HEK293 (cell line): ENCODE results near the gene SLC6A15.

Experiments
- CTCF ChIA-PET: fragments of 350-600 bp; formaldehyde crosslinking; extraction: SDS; loops from one replicate; lab custom pipeline; 2021; ENCODE audit warnings: antibody characterized with exemption; lab: Yijun Ruan, JAX
- POLR2A ChIA-PET: fragments of 300-600 bp; formaldehyde crosslinking; extraction: SDS; loops from one replicate; lab custom pipeline; 2020; ENCODE audit warnings: antibody characterized with exemption, inconsistent platforms; lab: Yijun Ruan, JAX
- H3K27ac ChIP-seq: fragments of 200-500 bp; sonication (Bioruptor generic); 2 replicates; pipeline ENCODE4 v1.5.1; 2014; ENCODE audit warnings: low read depth, low read length, control low read depth, inconsistent platforms; ENCODE audit errors: extremely low read depth
- H3K36me3 ChIP-seq, 2 experiments: fragments of 200-500 bp in 1 of 2; sonication (Bioruptor generic) in 1 of 2; 1 replicate in 1 of 2; 2 replicates in 1 of 2; pipeline ENCODE4 v1.5.1; 2014 to 2017; ENCODE audit warnings: inconsistent platforms in 2 of 2, low read length in 2 of 2; ENCODE audit not compliant: control insufficient read depth in 2 of 2, insufficient read depth in 1 of 2
- H3K4me1 ChIP-seq: fragments of 200-500 bp; sonication (Bioruptor generic); 2 replicates; pipeline ENCODE4 v1.5.1; 2014; ENCODE audit warnings: mild to moderate bottlenecking, low read length, inconsistent platforms; ENCODE audit not compliant: control insufficient read depth, insufficient read depth
- H3K4me3 ChIP-seq: 2 replicates; pipeline ENCODE4 v1.5.1; 2011; ENCODE audit warnings: low read depth, mild to moderate bottlenecking, control low read depth, low read length, moderate library complexity
- H3K9me3 ChIP-seq: fragments of 200-500 bp; sonication (Bioruptor generic); 2 replicates; pipeline ENCODE4 v1.5.1; 2014; ENCODE audit warnings: low read depth, low read length, inconsistent platforms; ENCODE audit not compliant: control insufficient read depth, insufficient read depth
- GLI2 ChIP-seq: fragments of 450-650 bp; formaldehyde crosslinking; IDR thresholded peaks from 2 replicates; pipeline ENCODE4; 2017; ENCODE audit warnings: missing biosample characterization, missing genetic modification characterization, low read depth, borderline replicate concordance
- HOXA7 ChIP-seq: sonication (generic); formaldehyde crosslinking; IDR thresholded peaks from 2 replicates; pipeline ENCODE4 v1.8.1; 2022; ENCODE audit warnings: missing genetic modification reagents, borderline replicate concordance
- KLF1 ChIP-seq: fragments of 450-650 bp; formaldehyde crosslinking; IDR thresholded peaks from 2 replicates; pipeline ENCODE4 v1.5.1; 2016; ENCODE audit warnings: missing biosample characterization, missing genetic modification characterization
- PRDM1 ChIP-seq: fragments of 450-650 bp; formaldehyde crosslinking; IDR thresholded peaks from 2 replicates; pipeline ENCODE4; 2016; ENCODE audit warnings: missing biosample characterization, missing genetic modification characterization
- REPIN1 ChIP-seq: fragments of 450-650 bp; formaldehyde crosslinking; IDR thresholded peaks from 2 replicates; pipeline ENCODE4 v1.5.1; 2017; ENCODE audit warnings: missing biosample characterization, missing genetic modification characterization, low read depth
- SCRT1 ChIP-seq: fragments of 450-650 bp; formaldehyde crosslinking; IDR thresholded peaks from 2 replicates; pipeline ENCODE4 v1.5.1; 2016; ENCODE audit warnings: missing biosample characterization, missing genetic modification characterization, borderline replicate concordance
- SETDB1 ChIP-seq: IDR thresholded peaks from one replicate; pipeline ENCODE4 v1.6.1; 2017; ENCODE audit warnings: mild to moderate bottlenecking, low read length, moderate library complexity, mixed read lengths; ENCODE audit not compliant: insufficient read length
- YY2 ChIP-seq: fragments of 450-650 bp; formaldehyde crosslinking; IDR thresholded peaks from 2 replicates; pipeline ENCODE4 v1.5.1; 2016; ENCODE audit warnings: missing biosample characterization, missing genetic modification characterization
- ZBTB1 ChIP-seq: fragments of 450-650 bp; formaldehyde crosslinking; IDR thresholded peaks from 2 replicates; pipeline ENCODE4 v1.5.1; 2016; ENCODE audit warnings: missing biosample characterization, missing genetic modification characterization
- ZBTB48 ChIP-seq: fragments of 450-650 bp; formaldehyde crosslinking; IDR thresholded peaks from 2 replicates; pipeline ENCODE4 v1.5.1; 2016; ENCODE audit warnings: missing biosample characterization, missing genetic modification characterization
- ZEB2 ChIP-seq: fragments of 450-650 bp; formaldehyde crosslinking; IDR thresholded peaks from 2 replicates; pipeline ENCODE4 v1.5.1; 2016; ENCODE audit warnings: missing biosample characterization, missing genetic modification characterization
- ZNF10 ChIP-seq: fragments of 450-650 bp; formaldehyde crosslinking; IDR thresholded peaks from 2 replicates; pipeline ENCODE4 v1.5.1; 2017; ENCODE audit warnings: missing biosample characterization, missing genetic modification characterization
- ZNF121 ChIP-seq: fragments of 450-650 bp; formaldehyde crosslinking; IDR thresholded peaks from 2 replicates; pipeline ENCODE4 v1.5.1; 2016; ENCODE audit warnings: missing biosample characterization, missing genetic modification characterization
- ZNF133 ChIP-seq: fragments of 450-650 bp; formaldehyde crosslinking; IDR thresholded peaks from 2 replicates; pipeline ENCODE4 v1.5.1; 2016; ENCODE audit warnings: missing biosample characterization, missing genetic modification characterization
- ZNF175 ChIP-seq: fragments of 450-650 bp; formaldehyde crosslinking; IDR thresholded peaks from 2 replicates; pipeline ENCODE4 v1.5.1; 2016; ENCODE audit warnings: missing biosample characterization, missing genetic modification characterization
- ZNF184 ChIP-seq: fragments of 450-650 bp; IDR thresholded peaks from 2 replicates; pipeline ENCODE4 v1.5.1; 2018; ENCODE audit warnings: missing biosample characterization, mild to moderate bottlenecking, missing genetic modification characterization
- ZNF266 ChIP-seq: fragments of 450-650 bp; formaldehyde crosslinking; IDR thresholded peaks from 2 replicates; pipeline ENCODE4 v1.5.1; 2016; ENCODE audit warnings: missing biosample characterization, missing genetic modification characterization, low read depth
- ZNF302 ChIP-seq: fragments of 450-650 bp; formaldehyde crosslinking; IDR thresholded peaks from 2 replicates; pipeline ENCODE4 v1.5.1; 2016; ENCODE audit warnings: missing biosample characterization, missing genetic modification characterization, low read depth
- ZNF366 ChIP-seq: fragments of 450-650 bp; formaldehyde crosslinking; conservative IDR thresholded peaks from 2 replicates; pipeline ENCODE4 v1.5.1; 2016; ENCODE audit warnings: missing biosample characterization, missing genetic modification characterization
- ZNF37A ChIP-seq: fragments of 450-650 bp; IDR thresholded peaks from 2 replicates; pipeline ENCODE4 v1.5.1; 2018; ENCODE audit warnings: missing biosample characterization, missing genetic modification characterization
- ZNF433 ChIP-seq: fragments of 450-650 bp; formaldehyde crosslinking; IDR thresholded peaks from 2 replicates; pipeline ENCODE4 v1.5.1; 2016; ENCODE audit warnings: missing biosample characterization, missing genetic modification characterization, low read depth
- ZNF549 ChIP-seq: fragments of 450-650 bp; IDR thresholded peaks from 2 replicates; pipeline ENCODE4 v1.5.1; 2018; ENCODE audit warnings: missing biosample characterization, missing genetic modification characterization, mild to moderate bottlenecking, inconsistent platforms, moderate library complexity
- ZNF561 ChIP-seq: fragments of 450-650 bp; IDR thresholded peaks from 2 replicates; pipeline ENCODE4 v1.5.1; 2018; ENCODE audit warnings: missing biosample characterization, missing genetic modification characterization, borderline replicate concordance
- ZNF660 ChIP-seq: fragments of 450-650 bp; IDR thresholded peaks from 2 replicates; pipeline ENCODE4 v1.5.1; 2018; ENCODE audit warnings: missing biosample characterization, mild to moderate bottlenecking, missing genetic modification characterization
- ZNF664 ChIP-seq: fragments of 450-650 bp; formaldehyde crosslinking; IDR thresholded peaks from 2 replicates; pipeline ENCODE4 v1.5.1; 2016; ENCODE audit warnings: missing biosample characterization, missing genetic modification characterization
- ZNF791 ChIP-seq: fragments of 450-650 bp; formaldehyde crosslinking; IDR thresholded peaks from 2 replicates; pipeline ENCODE4 v1.5.1; 2016; ENCODE audit warnings: missing biosample characterization, missing genetic modification characterization
- ZNF792 ChIP-seq: fragments of 450-650 bp; formaldehyde crosslinking; IDR thresholded peaks from 2 replicates; pipeline ENCODE4 v1.5.1; 2016; ENCODE audit warnings: missing biosample characterization, missing genetic modification characterization
- TF ChIP-seq, protein P1 (sequence below): fragments of 450-650 bp; formaldehyde crosslinking; IDR thresholded peaks from 2 replicates; pipeline ENCODE4 v1.5.1; 2017; ENCODE audit warnings: missing biosample characterization, missing genetic modification characterization
- TF ChIP-seq, protein P2 (sequence below): fragments of 450-650 bp; formaldehyde crosslinking; IDR thresholded peaks from 2 replicates; pipeline ENCODE4 v1.5.1; 2016; ENCODE audit warnings: missing biosample characterization, missing genetic modification characterization
- TF ChIP-seq, protein P3 (sequence below): fragments of 450-650 bp; formaldehyde crosslinking; IDR thresholded peaks from 2 replicates; pipeline ENCODE4; 2016; ENCODE audit warnings: missing biosample characterization, missing genetic modification characterization
- TF ChIP-seq, protein P4 (sequence below): IDR thresholded peaks from 2 replicates; pipeline ENCODE4 v1.6.1; 2011; ENCODE audit warnings: mild to moderate bottlenecking, low read depth, low read length, borderline replicate concordance
- TF ChIP-seq, protein P5 (sequence below): fragments of 450-650 bp; formaldehyde crosslinking; IDR thresholded peaks from 2 replicates; pipeline ENCODE4 v1.5.1; 2016; ENCODE audit warnings: missing biosample characterization, missing genetic modification characterization

SLC6A15 gene

DNA sequence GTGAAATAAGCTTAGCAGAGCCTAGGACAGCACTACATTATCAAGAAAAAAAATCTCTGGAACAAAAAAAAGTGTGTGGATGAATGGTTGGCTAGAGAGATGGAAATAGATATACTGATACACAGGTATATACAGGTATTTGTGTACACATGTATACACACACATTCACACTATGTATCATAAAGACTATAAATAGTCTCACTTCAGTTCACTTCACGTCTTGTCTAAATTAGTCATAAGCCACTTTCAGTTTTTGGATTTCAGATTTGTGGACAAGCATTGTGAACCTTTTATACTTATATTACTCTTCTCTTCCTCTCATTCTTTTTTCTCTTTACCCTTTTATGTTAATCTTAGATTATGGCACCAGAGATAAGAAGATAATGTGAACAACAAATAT lies 41.8 kb upstream of the SLC6A15 start:
- POLR2A ChIA-PET = no interaction called here
- Histone ChIP-seq H3K4me1 (no peaks in the 10 kb centered on the region), H3K9me3 (no peaks in the 10 kb centered on the region), H3K4me3 (no peak overlapping the region), H3K36me3 (no peaks in the 10 kb centered on the region), H3K27ac (no peak overlapping the region)
- no peak for TF ChIP-seq ZNF302
- TF ChIP-seq ZNF791 (tag by site-specific recombination) = no peak
- no peak for TF ChIP-seq ZNF792
- TF ChIP-seq, protein P1, sequence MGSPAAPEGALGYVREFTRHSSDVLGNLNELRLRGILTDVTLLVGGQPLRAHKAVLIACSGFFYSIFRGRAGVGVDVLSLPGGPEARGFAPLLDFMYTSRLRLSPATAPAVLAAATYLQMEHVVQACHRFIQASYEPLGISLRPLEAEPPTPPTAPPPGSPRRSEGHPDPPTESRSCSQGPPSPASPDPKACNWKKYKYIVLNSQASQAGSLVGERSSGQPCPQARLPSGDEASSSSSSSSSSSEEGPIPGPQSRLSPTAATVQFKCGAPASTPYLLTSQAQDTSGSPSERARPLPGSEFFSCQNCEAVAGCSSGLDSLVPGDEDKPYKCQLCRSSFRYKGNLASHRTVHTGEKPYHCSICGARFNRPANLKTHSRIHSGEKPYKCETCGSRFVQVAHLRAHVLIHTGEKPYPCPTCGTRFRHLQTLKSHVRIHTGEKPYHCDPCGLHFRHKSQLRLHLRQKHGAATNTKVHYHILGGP (tag by site-specific recombination) = no peak
- no peak for TF ChIP-seq ZNF121 (tag by site-specific recombination)
- no peak for TF ChIP-seq GLI2 (tag by site-specific recombination)
- no peak for TF ChIP-seq ZNF184 (tag by site-specific recombination)
- TF ChIP-seq KLF1 = no peak
- no peak for TF ChIP-seq ZNF266 (tag by site-specific recombination)
- no peak for TF ChIP-seq ZBTB1
- TF ChIP-seq ZNF175 (tag by site-specific recombination) = no peak
- TF ChIP-seq REPIN1 (tag by site-specific recombination) = no peak
- CTCF ChIA-PET = no interaction called here

DNA sequence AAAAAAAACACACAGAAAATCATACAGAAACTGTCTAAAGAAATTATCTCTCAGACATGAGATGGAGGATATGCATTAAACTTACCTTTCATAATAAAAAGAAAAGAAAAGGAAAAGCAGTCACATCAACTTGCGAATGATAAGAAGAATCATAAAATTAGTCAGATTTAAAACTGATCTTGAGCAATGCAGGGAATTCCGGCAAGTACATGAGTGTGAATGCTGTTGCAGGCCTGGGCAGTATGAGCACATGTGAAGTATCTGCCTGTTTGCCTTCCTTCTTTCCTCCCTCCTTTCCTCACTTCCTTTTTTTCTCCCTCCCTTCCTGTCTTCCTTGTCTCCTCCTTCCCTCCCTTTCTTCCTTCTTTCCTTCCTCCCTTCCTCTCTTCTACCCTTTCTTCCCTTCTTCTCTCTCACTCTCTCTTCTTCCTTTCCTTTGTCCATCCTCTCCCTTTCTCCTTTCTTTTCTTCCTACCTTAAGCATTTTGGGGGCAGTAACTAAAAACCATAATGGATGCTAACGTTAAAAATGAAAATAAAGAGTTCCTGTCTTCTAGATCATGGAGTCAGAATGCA lies 38.5 kb upstream of the SLC6A15 start:
- POLR2A ChIA-PET = no interaction called here
- CTCF ChIA-PET = no interaction called here
- no peak overlapping the region for H3K4me3 ChIP-seq

DNA sequence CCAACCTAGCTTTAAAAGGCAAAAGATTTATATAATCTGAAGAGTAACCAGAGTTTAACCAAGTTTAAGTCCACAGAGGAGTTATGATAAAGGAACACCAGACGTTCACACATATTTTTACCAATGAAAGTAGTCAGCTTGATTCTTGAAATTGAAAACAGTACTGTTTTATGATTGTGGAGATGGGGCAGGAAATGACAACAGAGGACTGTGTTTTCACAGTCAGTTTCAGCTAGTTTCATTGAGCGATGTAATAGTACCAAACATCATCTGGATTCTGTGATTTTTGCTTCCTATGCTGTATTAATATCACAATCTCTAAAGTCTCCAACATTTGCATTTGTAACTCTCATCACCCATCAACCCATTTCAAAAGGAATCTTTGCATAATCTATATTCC lies 34.2 kb upstream of the SLC6A15 start:
- Histone ChIP-seq H3K4me1 (no peaks in the 10 kb centered on the region), H3K27ac (no peak overlapping the region), H3K4me3 (no peak overlapping the region), H3K9me3 (no peaks in the 10 kb centered on the region), H3K36me3 (no peaks in the 10 kb centered on the region)
- ChIA-PET CTCF (interaction anchor here (0.7 to 1.0 kb wide), 2 partner anchors 16 to 82 kb away, joined by 3 to 4 read pairs; no protein-coding TSS in a partner anchor), POLR2A (no interaction called here)
- TF ChIP-seq, protein P2, sequence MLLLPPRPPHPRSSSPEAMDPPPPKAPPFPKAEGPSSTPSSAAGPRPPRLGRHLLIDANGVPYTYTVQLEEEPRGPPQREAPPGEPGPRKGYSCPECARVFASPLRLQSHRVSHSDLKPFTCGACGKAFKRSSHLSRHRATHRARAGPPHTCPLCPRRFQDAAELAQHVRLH (tag by site-specific recombination) = no peak
- TF ChIP-seq ZNF37A (no peak), SETDB1 (no peak), ZNF184 (tag by site-specific recombination) (no peak), ZNF664 (tag by site-specific recombination) (no peak), ZNF660 (tag by site-specific recombination) (no peak), ZEB2 (tag by site-specific recombination) (no peak), YY2 (tag by site-specific recombination) (no peak), ZNF549 (tag by site-specific recombination) (no peak), ZNF433 (tag by site-specific recombination) (no peak), ZNF10 (no peak)
- TF ChIP-seq, protein P3, sequence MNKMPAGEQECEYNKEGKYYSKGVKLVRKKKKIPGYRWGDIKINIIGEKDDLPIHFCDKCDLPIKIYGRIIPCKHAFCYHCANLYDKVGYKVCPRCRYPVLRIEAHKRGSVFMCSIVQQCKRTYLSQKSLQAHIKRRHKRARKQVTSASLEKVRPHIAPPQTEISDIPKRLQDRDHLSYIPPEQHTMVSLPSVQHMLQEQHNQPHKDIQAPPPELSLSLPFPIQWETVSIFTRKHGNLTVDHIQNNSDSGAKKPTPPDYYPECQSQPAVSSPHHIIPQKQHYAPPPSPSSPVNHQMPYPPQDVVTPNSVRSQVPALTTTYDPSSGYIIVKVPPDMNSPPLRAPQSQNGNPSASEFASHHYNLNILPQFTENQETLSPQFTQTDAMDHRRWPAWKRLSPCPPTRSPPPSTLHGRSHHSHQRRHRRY (tag by site-specific recombination) = no peak
- TF ChIP-seq, protein P4, sequence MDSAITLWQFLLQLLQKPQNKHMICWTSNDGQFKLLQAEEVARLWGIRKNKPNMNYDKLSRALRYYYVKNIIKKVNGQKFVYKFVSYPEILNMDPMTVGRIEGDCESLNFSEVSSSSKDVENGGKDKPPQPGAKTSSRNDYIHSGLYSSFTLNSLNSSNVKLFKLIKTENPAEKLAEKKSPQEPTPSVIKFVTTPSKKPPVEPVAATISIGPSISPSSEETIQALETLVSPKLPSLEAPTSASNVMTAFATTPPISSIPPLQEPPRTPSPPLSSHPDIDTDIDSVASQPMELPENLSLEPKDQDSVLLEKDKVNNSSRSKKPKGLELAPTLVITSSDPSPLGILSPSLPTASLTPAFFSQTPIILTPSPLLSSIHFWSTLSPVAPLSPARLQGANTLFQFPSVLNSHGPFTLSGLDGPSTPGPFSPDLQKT = no peak

More for the DNA sequence above, 38.5 kb upstream of the SLC6A15 start:
- H3K4me1 ChIP-seq = no peaks in the 10 kb centered on the region
- H3K9me3 ChIP-seq = no peaks in the 10 kb centered on the region
- no peaks in the 10 kb centered on the region for H3K36me3 ChIP-seq
- H3K27ac ChIP-seq = no peak overlapping the region
- no peak for TF ChIP-seq ZBTB48
- no peak for TF ChIP-seq HOXA7 (CRISPR knock-in tag)
- TF ChIP-seq ZNF366 (tag by site-specific recombination) = peak; percentile 80
- TF ChIP-seq ZNF133 (tag by site-specific recombination) = no peak
- TF ChIP-seq, protein P5, sequence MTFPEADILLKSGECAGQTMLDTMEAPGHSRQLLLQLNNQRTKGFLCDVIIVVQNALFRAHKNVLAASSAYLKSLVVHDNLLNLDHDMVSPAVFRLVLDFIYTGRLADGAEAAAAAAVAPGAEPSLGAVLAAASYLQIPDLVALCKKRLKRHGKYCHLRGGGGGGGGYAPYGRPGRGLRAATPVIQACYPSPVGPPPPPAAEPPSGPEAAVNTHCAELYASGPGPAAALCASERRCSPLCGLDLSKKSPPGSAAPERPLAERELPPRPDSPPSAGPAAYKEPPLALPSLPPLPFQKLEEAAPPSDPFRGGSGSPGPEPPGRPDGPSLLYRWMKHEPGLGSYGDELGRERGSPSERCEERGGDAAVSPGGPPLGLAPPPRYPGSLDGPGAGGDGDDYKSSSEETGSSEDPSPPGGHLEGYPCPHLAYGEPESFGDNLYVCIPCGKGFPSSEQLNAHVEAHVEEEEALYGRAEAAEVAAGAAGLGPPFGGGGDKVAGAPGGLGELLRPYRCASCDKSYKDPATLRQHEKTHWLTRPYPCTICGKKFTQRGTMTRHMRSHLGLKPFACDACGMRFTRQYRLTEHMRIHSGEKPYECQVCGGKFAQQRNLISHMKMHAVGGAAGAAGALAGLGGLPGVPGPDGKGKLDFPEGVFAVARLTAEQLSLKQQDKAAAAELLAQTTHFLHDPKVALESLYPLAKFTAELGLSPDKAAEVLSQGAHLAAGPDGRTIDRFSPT (tag by site-specific recombination) = no peak
- peak; percentile 95 for TF ChIP-seq PRDM1 (tag by site-specific recombination)
- no peak for TF ChIP-seq SCRT1
- TF ChIP-seq ZNF561 = no peak
